ENCODE results near the gene NTN1. TPM values are rescaled to one million over a fixed set of nuclear protein-coding genes. Genes with fewer than 3 reads are reported as not detected.

NTN1 gene
- total and polyA plus RNA-seq, 2 of the 4 experiments (the other 2 are of a cell fraction): under 0.01 to 0.07 TPM

DNA sequence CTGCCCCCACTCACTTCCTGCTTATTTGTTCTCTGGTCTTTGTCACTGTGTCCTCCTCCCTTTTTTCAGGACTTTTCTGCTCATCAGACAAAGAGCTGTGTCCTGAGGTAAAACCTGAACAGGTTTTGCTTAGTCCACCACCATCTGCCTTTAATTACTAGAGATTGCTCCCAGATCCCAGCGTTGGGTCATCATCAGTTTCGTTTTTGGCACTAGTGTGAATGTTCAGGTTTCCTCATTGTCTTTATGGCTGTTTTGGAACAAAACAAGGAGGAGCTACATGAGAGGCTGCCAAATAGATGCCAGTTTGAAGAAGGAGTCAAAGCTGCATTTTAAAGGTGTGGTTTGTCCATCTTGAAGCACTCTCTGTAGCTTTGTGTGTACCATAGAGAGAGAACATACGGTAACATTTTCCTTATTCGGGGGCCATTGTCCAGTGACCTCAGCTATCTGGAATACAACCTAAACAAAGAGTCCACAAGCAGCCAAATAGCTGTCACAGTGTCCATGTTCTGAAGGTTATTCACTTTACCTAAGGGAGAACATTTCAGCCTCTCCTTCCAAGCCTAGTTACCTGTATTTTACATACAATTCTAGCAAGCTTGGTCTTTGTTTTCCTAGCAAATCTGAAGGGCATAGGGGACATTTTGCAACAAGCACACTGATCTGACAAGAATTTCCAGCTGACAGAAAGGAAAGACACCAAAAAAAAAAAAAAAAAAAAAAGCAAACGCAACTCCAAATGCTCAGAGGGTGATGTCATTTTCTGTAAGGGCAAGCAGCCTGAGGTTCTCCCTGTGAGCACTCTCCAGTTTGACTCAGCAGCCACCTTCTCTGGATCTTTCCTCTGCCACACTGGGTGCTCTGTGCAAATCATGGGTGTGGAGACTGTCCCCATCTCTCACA, 196.1 kb downstream of the NTN1 start:
- H3K4me3 ChIP-seq (ENCODE audit: insufficient read depth, low read depth, low read length): no peak overlapping the region
- H3K4ac ChIP-seq (ENCODE audit: low read depth, low read length): no peak overlapping the region
- TF ChIP-seq CHD1 (IDR thresholded peaks at IDR 0.05; ENCODE audit: low read depth, low read length): no peak
- no peak for TF ChIP-seq BHLHE40 (IDR thresholded peaks at IDR 0.05; ENCODE audit: low read depth, low read length)
- TF ChIP-seq POLR2A (IDR thresholded peaks at IDR 0.05; ENCODE audit: low read depth, low read length): no peak
- no peak for TF ChIP-seq MAFK (IDR thresholded peaks at IDR 0.05; ENCODE audit: low read depth, low read length)
- TF ChIP-seq CEBPB (IDR thresholded peaks at IDR 0.05; ENCODE audit: low read depth, low read length): no peak
- no peak for TF ChIP-seq RCOR1 (IDR thresholded peaks at IDR 0.05; ENCODE audit: insufficient replicate concordance, low read length)
- TF ChIP-seq MAZ (IDR thresholded peaks at IDR 0.05; ENCODE audit: borderline replicate concordance, low read depth, low read length): no peak
- TF ChIP-seq ELK1 (IDR thresholded peaks at IDR 0.05; ENCODE audit: borderline replicate concordance, low read depth, low read length): no peak
- TF ChIP-seq RFX5 (IDR thresholded peaks at IDR 0.05; ENCODE audit: low read depth, low read length): no peak
- TF ChIP-seq FOS (IDR thresholded peaks at IDR 0.05; ENCODE audit: low read depth, low read length): no peak
- TF ChIP-seq RAD21 (IDR thresholded peaks at IDR 0.05; ENCODE audit: low read length): no peak
- TF ChIP-seq CTCF (conservative IDR thresholded peaks at IDR 0.05; ENCODE audit: low read depth, low read length): no peak
- no peak for TF ChIP-seq MXI1 (IDR thresholded peaks at IDR 0.05; ENCODE audit: borderline replicate concordance, low read depth, low read length)
- no peak for TF ChIP-seq NFE2L2 (IDR thresholded peaks at IDR 0.05; ENCODE audit: low read depth, low read length)

More for the DNA sequence above, 196.1 kb downstream of the NTN1 start:
- in situ Hi-C loops (cut with MboI; ENCODE audit: low sequenced_read_pairs): no loop called here
- Histone ChIP-seq H2BK120ac (ENCODE audit: low read depth, low read length) (no peak overlapping the region; the same call in 1 of the 2 replicates), H3K4me1 (ENCODE audit: control insufficient read depth, insufficient read depth, low read length) (peaks cover 6% of the 10 kb centered on the region; the same call in 1 of the 2 replicates), H3K18ac (ENCODE audit: low read depth, low read length) (peak overlapping the region; percentile 48; the same call in 1 of the 2 replicates), H3K9me3 (ENCODE audit: control insufficient read depth, insufficient read depth, low read length) (peaks cover 4% of the 10 kb centered on the region; the same call in 1 of the 2 replicates), H3K79me1 (ENCODE audit: low read depth in 1 of 2, low read length in 2 of 2) (no peaks in the 10 kb centered on the region), H2BK20ac (ENCODE audit: low read depth, low read length) (no peak overlapping the region), H4K5ac (ENCODE audit: low read depth, low read length) (peak overlapping the region; percentile 62; the same call in 1 of the 2 replicates), H3K27ac (ENCODE audit: insufficient read depth, low read length) (peak overlapping the region; percentile 79; the same call in 1 of the 2 replicates), H3K9me1 (ENCODE audit: insufficient read depth, low read length) (no peaks in the 10 kb centered on the region), H2BK5ac (ENCODE audit: low read depth, low read length, poor library complexity, severe bottlenecking) (no peak overlapping the region), H3K27me3 (ENCODE audit: control insufficient read depth, insufficient read depth, low read length) (no peaks in the 10 kb centered on the region; the same call in 1 of the 2 replicates), H3K4me2 (ENCODE audit: low read depth, low read length) (no peak overlapping the region), H4K91ac (ENCODE audit: insufficient read depth, low read depth, low read length) (no peak overlapping the region; the same call in 1 of the 2 replicates), H3K23ac (ENCODE audit: low read depth, low read length) (no peak overlapping the region), H3K36me3 (ENCODE audit: control insufficient read depth, insufficient read depth, low read length) (no peaks in the 10 kb centered on the region), H2BK15ac (ENCODE audit: low read depth, low read length) (no peak overlapping the region), H4K8ac (ENCODE audit: low read depth in 2 of 2, low read length in 2 of 2) (peak overlapping the region in 1 of 2 experiments; percentile 62; a peak in 1 of 4 replicates), H3K9ac (ENCODE audit: low read depth, low read length) (peak overlapping the region; percentile 5), H3K56ac (ENCODE audit: extremely low read depth, insufficient read depth, low read length) (no peak overlapping the region), H2AFZ (replicated peaks; ENCODE audit: low read length, poor library complexity) (no peak overlapping the region), H2AK5ac (ENCODE audit: low read depth, low read length) (no peak overlapping the region), H4K20me1 (ENCODE audit: insufficient read depth, low read length) (no peaks in the 10 kb centered on the region), H2AK9ac (replicated peaks; ENCODE audit: low read depth, low read length, poor library complexity) (no peak overlapping the region), H3K14ac (replicated peaks; ENCODE audit: low read depth, low read length) (no peak overlapping the region)
- ATAC-seq (ENCODE audit: low read depth) (peak; percentile 91), DNase-seq (peak; percentile 62)
- intact Hi-C loops (cut with micrococcal nuclease): loop anchor here (10.0 kb wide), 1 partner anchor 57 kb away; no protein-coding TSS in a partner anchor
- no CpG with 5 or more reads among the region's 5 CpGs for WGBS, 2 experiments (ENCODE audit: extremely low coverage in 2 of 2, insufficient read length in 1 of 2)
- dilution Hi-C loops (cut with HindIII; ENCODE audit: low sequenced_read_pairs, unreplicated experiment): no loop called here
- ChIA-PET POLR2A (ENCODE audit: unreplicated experiment) (interaction anchor here (0.6 kb wide), 2 partner anchors 24 to 522 kb away, joined by 4 to 16 read pairs; no protein-coding TSS in a partner anchor), CTCF (interaction anchor here (0.6 kb wide), 1 partner anchor 199 kb away, joined by 6 read pairs; no protein-coding TSS in a partner anchor)
- no TSS peak for BruUV-seq (replicated peaks)
